MG63 (cell line): ENCODE results near the gene INPP5F. TPM values are rescaled to one million over a fixed set of nuclear protein-coding genes. Genes with fewer than 3 reads are reported as not detected.
"Not testable (repeated sequence)": the region's sequence is repeated elsewhere in the genome, so short reads cannot be mapped to it uniquely, and the experiment has no call there.

ENCODE experiments used
- DNase-seq: peaks from one replicate; pipeline ENCODE4 v3.0.0-alpha.2; 2020
- H3K27me3 ChIP-seq: fragments of 250-450 bp; sonication (Bioruptor Pico); 2 replicates; pipeline ENCODE4 v1.5.1; 2020; ENCODE audit warnings: mild to moderate bottlenecking, moderate library complexity
- H3K36me3 ChIP-seq: fragments of 250-450 bp; sonication (Bioruptor Pico); 2 replicates; pipeline ENCODE4 v1.5.1; 2020; ENCODE audit warnings: mild to moderate bottlenecking, moderate library complexity
- H3K4me3 ChIP-seq: fragments of 250-450 bp; sonication (Bioruptor Pico); 2 replicates; pipeline ENCODE4 v1.5.1; 2020; ENCODE audit warnings: mild to moderate bottlenecking, moderate library complexity
- H3K9me3 ChIP-seq: fragments of 250-450 bp; sonication (Bioruptor Pico); 2 replicates; pipeline ENCODE4 v1.5.1; 2020; ENCODE audit warnings: mild to moderate bottlenecking, moderate library complexity
- total RNA-seq: library from RNA; depleted of rRNA; stranded (reverse); fragments of >200 nt; shearing (Covaris generic); gene quantifications from 2 replicates; pipeline ENCODE4 v1.2.3, GENCODE V29; 2014; ENCODE audit warnings: low replicate concordance

Gene INPP5F
- total RNA-seq, 1 experiment from 2014 or later: 7.1 TPM

DNA sequence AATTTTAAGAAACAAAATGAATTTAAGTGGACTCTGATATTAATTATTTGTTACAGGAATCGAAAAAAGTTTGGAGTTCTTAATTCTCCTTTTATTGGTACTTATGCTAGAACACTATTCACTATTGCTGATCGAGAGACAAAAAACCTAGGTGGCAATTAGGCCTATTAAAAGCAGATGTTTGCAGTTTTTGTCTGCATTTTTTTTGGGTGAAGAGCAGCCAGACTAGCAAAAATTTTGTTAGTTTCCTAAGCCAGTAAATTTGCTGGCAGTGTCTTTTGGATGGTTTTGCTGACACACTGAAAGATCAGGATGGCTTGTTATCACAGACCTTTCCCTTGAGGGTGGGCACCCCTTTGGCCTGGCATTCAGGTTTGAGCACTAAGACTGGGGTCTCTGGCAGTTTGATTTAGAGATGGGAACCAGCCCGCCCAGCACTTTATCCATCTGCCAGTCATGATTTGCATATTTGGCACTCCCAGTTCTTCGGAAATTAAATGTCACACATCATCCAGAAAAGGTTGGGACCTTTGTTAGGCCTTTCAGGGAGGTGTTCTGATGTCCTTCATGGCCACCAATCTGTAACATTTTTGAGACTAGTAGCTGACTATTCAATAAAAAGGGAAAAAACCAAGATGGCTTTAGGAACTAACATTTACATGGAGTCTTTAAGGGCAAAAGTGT, 57.3 kb downstream of the INPP5F start:
- Histone ChIP-seq H3K36me3 (no peaks in the 10 kb centered on the region), H3K9me3 (no peaks in the 10 kb centered on the region), H3K27me3 (no peaks in the 10 kb centered on the region), H3K4me3 (no peak overlapping the region)
- no peak for DNase-seq

DNA sequence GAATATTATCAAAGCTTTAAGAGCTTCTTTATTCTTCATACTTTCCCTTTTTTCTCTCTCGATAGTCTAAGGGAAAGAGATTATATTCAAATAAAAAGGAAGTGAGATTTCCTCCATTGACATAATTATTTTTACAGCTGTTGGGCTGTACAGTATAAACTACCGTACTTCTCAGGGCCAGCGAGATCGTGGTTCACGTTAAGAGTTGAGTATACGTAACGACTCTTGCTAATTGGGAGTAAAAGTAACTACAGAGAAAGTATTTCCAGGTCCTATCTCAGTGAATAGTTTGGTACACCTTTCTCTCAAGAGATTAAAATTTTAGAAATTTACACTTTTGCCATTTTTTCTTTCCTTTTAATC, 57.8 kb downstream of the INPP5F start:
- no peak overlapping the region for H3K4me3 ChIP-seq
- no peak for DNase-seq
- H3K27me3 ChIP-seq: no peaks in the 10 kb centered on the region
- no peaks in the 10 kb centered on the region for H3K36me3 ChIP-seq
- no peaks in the 10 kb centered on the region for H3K9me3 ChIP-seq

DNA sequence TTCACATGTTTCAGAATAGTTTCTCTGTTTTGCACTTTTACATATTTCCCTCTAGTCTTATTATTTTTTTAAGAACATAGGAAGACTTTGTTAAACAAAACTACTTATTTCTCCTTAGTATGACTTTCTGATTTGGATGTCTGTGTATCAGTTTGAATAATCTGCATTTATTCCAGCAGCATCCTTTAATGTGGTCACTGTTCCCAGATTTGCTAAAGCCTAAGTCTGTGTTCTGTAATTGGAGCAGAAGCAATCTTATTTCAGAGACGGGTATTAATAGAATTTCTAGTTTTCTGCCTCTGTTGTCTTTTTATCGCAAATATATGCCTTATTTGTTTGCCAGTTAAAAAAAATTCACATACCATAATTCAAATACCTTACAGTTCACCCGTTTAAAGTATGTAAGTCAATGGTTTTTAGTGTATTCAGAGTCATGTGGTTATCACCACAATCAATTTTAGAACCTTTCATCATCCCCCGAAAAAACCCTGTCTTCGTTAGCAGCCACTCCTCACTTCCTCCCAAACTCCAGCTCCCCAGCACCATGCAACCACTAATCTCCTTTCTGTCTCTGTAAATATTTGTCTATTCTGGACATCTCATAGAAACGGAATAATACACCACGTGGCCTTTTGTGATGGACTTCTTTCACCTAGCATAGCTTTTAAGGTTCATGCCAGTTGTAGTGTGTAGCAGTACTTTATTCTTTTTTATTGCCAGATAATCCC, 58.7 kb downstream of the INPP5F start:
- no peak for DNase-seq
- Histone ChIP-seq H3K36me3 (no peaks in the 10 kb centered on the region), H3K9me3 (no peaks in the 10 kb centered on the region), H3K27me3 (no peaks in the 10 kb centered on the region), H3K4me3 (no peak overlapping the region)

DNA sequence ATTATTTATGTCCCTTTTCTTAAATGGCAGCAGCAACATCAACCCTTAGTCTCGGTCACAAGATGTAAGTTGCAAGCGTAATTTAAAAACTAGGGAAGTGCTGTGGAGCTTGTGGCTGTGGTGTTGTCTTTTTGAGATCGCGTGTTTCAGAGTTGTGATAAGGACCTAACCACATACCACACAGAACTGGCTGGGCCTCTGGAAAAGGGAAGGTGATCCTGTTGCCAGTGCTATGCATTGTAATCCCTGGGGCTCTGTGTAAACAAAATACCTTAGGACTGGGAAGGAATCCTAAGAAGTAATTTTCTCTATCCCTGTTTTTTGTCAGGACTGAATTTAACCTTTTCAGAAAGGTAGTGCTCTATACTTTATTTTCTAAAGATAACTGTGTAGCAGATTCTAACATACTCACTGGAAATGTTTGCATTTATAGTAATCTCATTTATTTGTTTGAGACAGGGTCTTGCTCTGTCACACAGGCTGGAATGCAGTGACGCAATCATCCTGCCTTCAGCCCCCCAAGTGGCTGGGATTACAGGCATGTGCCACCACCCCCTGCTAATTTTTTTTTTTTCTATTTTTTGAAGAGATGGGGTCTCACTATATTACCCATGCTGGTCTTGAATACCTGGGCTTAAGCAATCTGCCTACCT, 60.4 kb downstream of the INPP5F start:
- Histone ChIP-seq H3K27me3 (no peaks in the 10 kb centered on the region), H3K36me3 (no peaks in the 10 kb centered on the region), H3K4me3 (no peak overlapping the region), H3K9me3 (no peaks in the 10 kb centered on the region)
- no peak for DNase-seq

DNA sequence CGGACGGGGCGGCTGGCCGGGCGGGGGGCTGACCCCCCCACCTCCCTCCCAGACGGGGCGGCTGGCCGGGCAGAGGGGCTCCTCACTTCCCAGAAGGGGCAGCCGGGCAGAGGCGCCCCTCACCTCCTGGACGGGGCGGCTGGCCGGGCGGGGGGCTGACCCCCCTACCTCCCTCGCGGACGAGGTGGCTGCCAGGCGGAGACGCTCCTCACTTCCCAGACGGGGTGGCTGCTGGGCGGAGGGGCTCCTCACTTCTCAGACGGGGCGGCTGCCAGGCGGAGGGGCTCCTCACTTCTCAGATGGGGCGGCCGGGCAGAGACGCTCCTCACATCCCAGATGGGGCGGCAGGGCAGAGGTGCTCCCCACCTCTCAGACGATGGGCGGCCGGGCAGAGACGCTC, 69.3 kb downstream of the INPP5F start:
- H3K36me3 ChIP-seq, H3K4me3 ChIP-seq, H3K27me3 ChIP-seq, H3K9me3 ChIP-seq, DNase-seq: not testable (repeated sequence)

DNA sequence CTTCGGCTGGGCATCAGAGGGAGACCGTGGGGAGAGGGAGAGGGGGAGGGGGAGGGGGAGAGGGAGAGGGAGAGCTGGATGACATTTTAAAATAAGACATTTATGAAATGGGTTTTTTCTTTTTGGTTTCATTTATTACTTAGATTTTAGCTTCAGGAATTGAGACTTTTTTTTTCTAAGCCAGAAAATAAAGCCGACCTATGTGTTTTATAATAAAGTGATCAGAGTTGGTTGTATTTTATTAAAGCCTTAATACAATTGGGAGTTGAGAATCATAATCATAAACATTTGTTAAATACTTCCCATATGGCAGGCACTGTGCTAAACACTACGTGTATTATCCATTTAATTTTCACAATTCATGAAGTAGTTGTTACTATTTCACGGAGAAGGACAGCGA, 70.2 kb downstream of the INPP5F start:
- Histone ChIP-seq H3K36me3 (no peaks in the 10 kb centered on the region), H3K4me3 (no peak overlapping the region), H3K9me3 (no peaks in the 10 kb centered on the region), H3K27me3 (no peaks in the 10 kb centered on the region)
- DNase-seq: no peak

DNA sequence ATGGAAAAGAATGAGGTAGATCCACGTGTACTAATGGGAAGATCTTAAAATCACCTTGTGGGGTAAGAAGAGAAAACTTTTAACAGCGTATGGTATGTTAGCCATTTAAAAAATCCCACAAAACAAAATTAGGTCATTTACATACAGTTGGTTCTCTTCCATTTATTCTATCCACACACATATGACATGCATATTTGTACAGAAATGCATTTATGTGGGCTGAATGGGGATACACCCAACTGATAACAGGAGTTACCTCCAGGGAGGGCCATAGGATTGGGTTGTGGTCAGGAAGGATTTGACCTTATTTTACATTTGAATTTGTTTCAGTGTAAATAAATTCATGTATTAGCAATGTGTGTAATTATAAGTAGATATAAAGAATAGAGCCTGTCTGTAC, 75.3 kb downstream of the INPP5F start:
- no peaks in the 10 kb centered on the region for H3K36me3 ChIP-seq
- H3K27me3 ChIP-seq: no peaks in the 10 kb centered on the region
- DNase-seq: no peak
- no peaks in the 10 kb centered on the region for H3K9me3 ChIP-seq
- no peak overlapping the region for H3K4me3 ChIP-seq

DNA sequence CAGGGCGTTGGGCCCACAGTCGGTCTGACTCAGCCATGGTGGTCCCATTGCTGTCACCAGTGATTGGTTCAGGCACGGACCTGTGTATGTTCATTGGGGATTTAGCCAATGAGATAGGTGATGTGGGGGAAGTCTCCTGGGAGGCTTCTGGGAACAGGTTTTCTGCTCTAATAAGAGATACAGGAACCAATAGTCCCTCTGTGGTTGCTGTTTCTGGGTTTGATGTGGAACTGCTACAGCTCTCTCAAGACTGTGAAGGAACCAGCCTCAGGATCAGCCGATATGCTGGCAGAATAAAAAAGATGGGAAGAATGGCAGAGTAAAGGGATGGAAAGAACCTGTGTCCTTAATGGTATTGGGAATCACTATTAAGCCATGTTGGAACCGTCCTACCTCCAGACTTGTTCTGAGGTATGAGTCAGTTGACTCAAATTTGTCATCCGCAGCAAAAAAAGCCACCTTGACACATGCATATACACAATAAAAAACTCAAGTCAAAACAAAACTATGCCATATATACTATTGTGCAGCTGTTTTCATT, 76.2 kb downstream of the INPP5F start:
- Histone ChIP-seq H3K4me3 (no peak overlapping the region), H3K27me3 (no peaks in the 10 kb centered on the region), H3K36me3 (no peaks in the 10 kb centered on the region), H3K9me3 (no peaks in the 10 kb centered on the region)
- no peak for DNase-seq

DNA sequence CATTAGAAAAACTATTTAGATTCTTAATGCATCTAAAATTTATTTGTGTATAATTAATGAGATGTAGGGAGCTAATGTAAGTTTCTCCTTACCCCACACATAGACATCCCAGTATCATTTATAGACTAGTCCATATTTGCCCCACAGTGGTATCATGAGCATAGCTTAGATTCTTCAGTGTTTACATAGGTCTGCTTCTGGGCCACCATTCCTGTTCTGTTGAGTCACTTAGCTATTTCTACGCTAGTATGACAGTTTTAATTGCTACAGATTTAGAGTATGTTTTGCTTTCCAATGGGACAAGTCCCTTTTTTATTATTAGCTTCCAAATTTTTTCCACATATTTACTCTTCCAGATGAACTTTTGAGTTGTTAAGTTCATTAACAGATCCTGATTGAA, 77.4 kb downstream of the INPP5F start:
- no peak for DNase-seq
- Histone ChIP-seq H3K36me3 (no peaks in the 10 kb centered on the region), H3K9me3 (no peaks in the 10 kb centered on the region), H3K27me3 (no peaks in the 10 kb centered on the region), H3K4me3 (no peak overlapping the region)

DNA sequence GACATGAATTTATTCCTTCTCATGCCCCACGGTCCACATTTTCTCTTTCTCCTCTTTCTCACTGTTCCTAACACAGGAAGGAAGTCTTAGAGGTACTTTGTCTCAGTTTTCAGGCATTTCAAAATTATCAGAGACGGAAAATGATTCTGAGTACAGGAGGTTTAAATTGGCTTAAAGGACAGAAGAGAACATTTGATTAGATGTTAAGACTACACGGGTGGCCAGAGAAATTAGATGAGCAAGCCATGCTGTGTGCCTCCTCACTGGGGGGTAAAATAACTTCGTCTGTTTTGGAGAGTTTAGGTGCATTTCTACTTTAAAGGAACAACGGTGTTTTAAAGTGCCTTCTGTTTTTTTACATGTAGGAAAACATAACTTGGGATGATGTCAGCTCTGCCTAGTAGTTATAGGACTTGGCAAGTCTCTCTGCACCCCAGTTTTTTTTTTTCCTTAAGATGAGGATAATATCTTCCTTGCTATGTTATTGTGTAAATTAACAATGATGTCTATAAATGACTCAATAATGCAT, 79.9 kb downstream of the INPP5F start:
- no peak for DNase-seq
- H3K4me3 ChIP-seq: no peak overlapping the region
- no peaks in the 10 kb centered on the region for H3K36me3 ChIP-seq
- H3K9me3 ChIP-seq: no peaks in the 10 kb centered on the region
- H3K27me3 ChIP-seq: no peaks in the 10 kb centered on the region

DNA sequence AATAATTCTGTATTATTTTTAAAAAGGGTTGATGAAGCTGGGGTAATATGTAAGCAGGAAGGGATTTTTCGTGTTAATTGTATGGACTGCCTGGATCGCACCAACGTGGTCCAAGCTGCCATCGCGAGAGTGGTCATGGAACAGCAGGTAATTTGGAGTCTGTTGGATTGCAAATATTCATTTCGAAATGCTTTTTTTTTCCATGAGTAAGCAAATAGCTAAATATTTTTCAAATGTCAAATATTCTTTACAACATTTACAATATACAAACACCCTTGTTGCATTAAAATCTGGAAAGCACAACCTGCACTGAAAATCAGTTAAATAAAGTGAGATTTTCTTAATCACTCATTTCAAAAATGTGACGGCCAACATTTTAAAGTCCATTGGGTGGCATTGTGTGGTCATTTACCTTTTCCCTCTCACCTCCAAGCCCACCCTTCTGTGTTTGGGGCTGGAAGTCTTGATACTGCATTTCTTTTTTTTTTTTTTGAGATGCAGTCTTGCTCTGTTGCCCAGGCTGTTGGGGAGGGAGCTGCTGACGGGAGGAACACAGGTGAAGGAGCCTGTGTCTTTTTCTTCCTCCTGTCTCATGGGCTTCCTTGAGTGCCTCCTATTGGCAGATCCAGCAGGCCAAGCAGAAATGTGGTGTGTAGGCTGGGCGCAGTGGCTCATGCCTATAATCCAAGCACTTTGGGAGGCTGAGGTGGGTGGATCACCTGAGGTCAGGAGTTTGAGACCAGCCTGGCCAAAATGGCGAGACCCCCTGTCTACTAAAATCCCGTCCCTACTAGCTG, 80.7 kb downstream of the INPP5F start:
- no peak for DNase-seq
- Histone ChIP-seq H3K36me3 (no peaks in the 10 kb centered on the region), H3K27me3 (no peaks in the 10 kb centered on the region), H3K4me3 (no peak overlapping the region), H3K9me3 (no peaks in the 10 kb centered on the region)

DNA sequence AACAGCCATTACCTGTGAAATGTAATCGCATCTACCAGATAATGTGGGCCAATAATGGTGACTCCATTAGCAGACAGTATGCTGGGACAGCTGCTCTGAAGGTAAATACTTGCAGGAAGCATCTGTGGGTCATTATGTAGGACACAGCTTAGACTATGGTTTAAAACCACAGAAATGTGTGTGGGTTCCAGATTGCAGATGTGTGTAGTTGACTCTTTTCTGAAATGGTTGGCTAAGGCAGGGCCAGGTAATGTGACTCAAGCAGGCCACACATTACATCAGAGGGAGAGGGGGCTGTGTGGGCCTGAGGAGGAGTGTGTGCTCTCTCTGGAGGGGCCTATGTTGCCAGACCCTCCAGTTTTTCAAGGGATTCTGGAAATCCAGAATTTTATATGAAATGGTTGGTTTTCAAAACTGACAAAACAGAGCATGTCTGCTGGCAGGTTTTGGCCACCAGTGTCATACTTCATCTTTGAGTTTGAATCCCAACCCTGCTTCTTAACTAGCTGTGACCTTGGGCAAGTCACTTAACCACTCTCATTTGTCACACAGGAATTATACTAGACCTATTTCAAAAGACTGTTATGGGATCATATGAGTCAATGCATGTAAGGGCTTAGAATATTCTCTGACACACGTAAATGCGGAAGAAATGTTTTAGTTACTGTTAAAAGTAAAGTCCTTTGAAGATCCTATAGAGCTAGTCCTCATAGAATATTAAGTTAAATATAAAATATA, 82.3 kb downstream of the INPP5F start:
- H3K9me3 ChIP-seq: no peaks in the 10 kb centered on the region
- no peak overlapping the region for H3K4me3 ChIP-seq
- no peaks in the 10 kb centered on the region for H3K27me3 ChIP-seq
- H3K36me3 ChIP-seq: no peaks in the 10 kb centered on the region
- DNase-seq: no peak

DNA sequence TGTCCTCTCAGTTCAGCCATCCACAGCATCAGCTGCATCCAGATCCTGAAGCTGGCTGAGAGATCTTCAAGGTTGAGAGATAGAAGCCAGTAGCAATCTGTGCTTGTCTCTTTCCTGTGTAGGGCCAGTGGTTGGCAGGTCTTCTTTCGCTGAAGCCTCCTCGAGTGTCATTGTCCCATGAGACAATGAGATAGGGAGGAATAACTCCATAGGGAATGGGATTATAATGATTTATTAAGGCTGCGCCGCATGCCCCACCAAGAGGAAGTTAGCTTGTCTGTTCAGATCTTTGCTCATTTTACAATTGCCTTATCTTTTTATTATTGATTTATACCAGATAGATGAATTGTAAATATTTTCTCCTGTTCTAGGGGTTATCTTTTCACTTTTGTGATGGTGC, 85.3 kb downstream of the INPP5F start:
- Histone ChIP-seq H3K4me3 (no peak overlapping the region), H3K27me3 (no peaks in the 10 kb centered on the region), H3K9me3 (no peaks in the 10 kb centered on the region), H3K36me3 (no peaks in the 10 kb centered on the region; the same call in 1 of the 2 replicates)
- no peak for DNase-seq

DNA sequence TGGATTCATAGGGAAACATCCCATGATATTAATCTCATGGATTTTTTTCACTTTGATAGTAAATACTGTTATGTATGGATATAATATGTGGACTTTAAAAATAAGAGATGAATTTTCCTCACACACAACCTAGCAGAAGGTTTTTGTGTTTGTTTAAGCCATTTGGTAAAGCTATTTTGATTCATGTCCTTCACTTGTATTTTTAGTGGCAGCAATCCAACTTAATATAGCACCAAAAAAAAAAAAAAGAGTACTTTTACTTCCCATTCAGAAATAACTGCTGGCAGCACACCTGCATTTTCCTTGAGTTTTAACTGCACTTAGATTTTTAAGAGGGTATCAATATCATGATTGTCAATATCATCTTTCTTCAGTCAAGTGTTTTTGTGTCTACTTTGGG, 86.8 kb downstream of the INPP5F start:
- H3K9me3 ChIP-seq: no peaks in the 10 kb centered on the region
- no peak overlapping the region for H3K4me3 ChIP-seq
- no peaks in the 10 kb centered on the region for H3K27me3 ChIP-seq
- H3K36me3 ChIP-seq: no peaks in the 10 kb centered on the region; the same call in 1 of the 2 replicates
- DNase-seq: no peak

DNA sequence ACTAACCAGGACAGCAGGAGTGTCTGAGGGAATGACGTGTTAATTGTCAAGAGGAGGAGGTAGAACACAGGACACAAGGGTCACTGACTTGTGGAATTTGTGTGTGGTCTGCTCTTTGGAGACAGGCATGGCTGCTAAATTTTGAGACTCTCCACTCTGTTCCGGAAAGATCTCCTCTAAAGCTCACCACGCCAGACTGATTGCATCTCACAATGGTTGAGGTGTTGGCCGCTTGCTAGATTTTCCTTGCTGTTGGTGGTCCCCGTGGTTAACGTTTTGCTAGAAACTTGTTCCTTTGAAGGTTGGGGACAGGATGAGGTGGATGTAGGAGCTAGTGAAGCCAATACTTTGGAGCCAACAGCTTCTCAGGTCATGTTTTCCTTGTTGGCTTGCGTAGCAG, 89.8 kb downstream of the INPP5F start:
- DNase-seq: no peak
- Histone ChIP-seq H3K36me3 (no peaks in the 10 kb centered on the region; the same call in 1 of the 2 replicates), H3K27me3 (no peaks in the 10 kb centered on the region), H3K4me3 (no peak overlapping the region), H3K9me3 (no peaks in the 10 kb centered on the region)
